Dendritic cell treated with granulocyte-macrophage colony-stimulating factor and Interleukin-4, amounts not matched to agents 40 ng/mL and 50 ng/mL, for 4 days (primary cell): ENCODE measurements around the gene SLC9A7.

ENCODE experiments used
- H3K27ac Mint-ChIP-seq: one replicate; pipeline ENCODE4 v1.8.0; 2022; ENCODE audit warnings: mild to moderate bottlenecking, mixed read lengths
- H3K27me3 Mint-ChIP-seq: one replicate; pipeline ENCODE4 v1.8.0; 2022; ENCODE audit warnings: mild to moderate bottlenecking, mixed read lengths
- H3K36me3 Mint-ChIP-seq: one replicate; pipeline ENCODE4 v1.8.0; 2022; ENCODE audit warnings: low read depth, mixed read lengths
- H3K4me1 Mint-ChIP-seq: one replicate; pipeline ENCODE4 v1.8.0; 2022; ENCODE audit warnings: low read depth, mixed read lengths
- H3K4me3 Mint-ChIP-seq: one replicate; pipeline ENCODE4 v1.8.0; 2022; ENCODE audit warnings: mild to moderate bottlenecking, moderate library complexity, mixed read lengths
- H3K9me3 Mint-ChIP-seq: one replicate; pipeline ENCODE4 v1.8.0; 2022; ENCODE audit warnings: mixed read lengths
- intact Hi-C: fragments of 100-400 bp; cut with micrococcal nuclease; formaldehyde crosslinking; loops from one replicate; pipeline ENCODE4 v1.15.0; 2022

Gene SLC9A7

DNA sequence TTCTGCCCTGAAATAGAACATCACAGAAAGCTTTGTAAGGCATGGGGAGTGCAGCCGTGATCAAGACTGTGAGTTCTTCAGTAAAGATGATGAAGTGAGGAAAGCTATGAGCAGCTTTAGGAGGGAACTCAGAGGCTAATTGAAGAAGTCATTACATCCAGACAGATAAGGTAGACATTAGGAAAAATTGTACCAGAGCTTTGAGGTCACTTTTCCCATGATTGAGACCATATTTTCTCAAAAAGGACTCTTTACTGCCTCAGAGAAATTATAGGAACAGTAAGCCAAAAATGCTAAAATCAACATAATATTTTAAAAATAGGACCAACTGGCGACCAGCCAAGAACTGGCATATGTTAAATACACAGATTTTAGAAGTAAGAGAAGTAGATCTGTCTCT lies 174.2 kb downstream of the SLC9A7 start:
- H3K27me3 Mint-ChIP-seq, result no peaks in the 10 kb centered on the region
- H3K27ac Mint-ChIP-seq, result no peak overlapping the region
- H3K36me3 Mint-ChIP-seq, result no peaks in the 10 kb centered on the region
- no peak overlapping the region for H3K4me3 Mint-ChIP-seq
- H3K9me3 Mint-ChIP-seq, result no peaks in the 10 kb centered on the region
- intact Hi-C loops, result no loop called here
- H3K4me1 Mint-ChIP-seq, result peaks cover 21% of the 10 kb centered on the region

DNA sequence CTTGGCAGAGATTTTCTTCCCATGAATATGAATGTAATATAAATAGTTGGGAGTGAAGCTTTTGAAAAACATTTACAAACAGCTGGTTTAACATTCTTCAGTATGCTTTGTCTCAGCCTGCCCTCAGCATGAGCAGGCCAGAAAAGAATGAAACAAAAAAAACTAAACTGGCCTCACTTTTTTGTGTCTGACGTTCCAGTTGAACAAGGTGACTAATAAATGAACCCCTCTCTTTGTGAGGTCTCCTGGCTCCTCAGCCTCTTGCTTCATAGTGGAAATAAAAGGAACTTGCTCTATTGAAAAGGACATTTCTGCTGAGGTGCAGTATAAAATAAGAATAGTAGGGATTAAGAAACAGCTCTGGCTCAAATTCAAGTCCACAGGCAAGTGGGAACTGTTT lies 176.0 kb downstream of the SLC9A7 start:
- no peak overlapping the region for H3K4me3 Mint-ChIP-seq
- peaks cover 7% of the 10 kb centered on the region for H3K36me3 Mint-ChIP-seq
- intact Hi-C loops, result no loop called here
- no peak overlapping the region for H3K27ac Mint-ChIP-seq
- no peaks in the 10 kb centered on the region for H3K27me3 Mint-ChIP-seq
- no peaks in the 10 kb centered on the region for H3K9me3 Mint-ChIP-seq
- peaks cover 29% of the 10 kb centered on the region for H3K4me1 Mint-ChIP-seq

- Mint-ChIP-seq H3K9me3 (no peaks in the 10 kb centered on the region), H3K4me3 (no peak overlapping the region), H3K27me3 (no peaks in the 10 kb centered on the region), H3K27ac (no peak overlapping the region), H3K4me1 (peaks cover 34% of the 10 kb centered on the region), H3K36me3 (peaks cover 10% of the 10 kb centered on the region)
- intact Hi-C loops, result no loop called here
Observed at GRCh38 chrX:46582325-46582724, 176.6 kb downstream of the SLC9A7 start.

DNA sequence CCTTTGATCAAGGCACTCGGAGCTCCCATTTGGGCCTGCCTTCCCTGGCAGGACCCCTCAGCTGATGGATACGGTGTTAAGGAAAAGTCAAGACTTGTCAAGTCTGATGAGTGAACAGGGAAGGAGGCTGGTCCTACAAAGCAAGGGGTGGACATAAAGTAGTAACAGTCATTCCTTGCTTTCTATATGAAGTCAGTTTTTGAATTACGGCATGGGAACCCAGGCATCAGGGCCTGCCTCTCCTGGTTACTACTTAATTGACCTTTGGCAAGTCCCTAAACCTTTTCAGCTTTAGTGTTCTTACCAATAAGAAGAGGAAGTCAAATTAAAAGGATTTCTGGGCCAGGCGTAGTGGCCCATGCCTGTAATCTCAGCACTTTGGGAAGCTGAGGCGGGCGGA lies 178.3 kb downstream of the SLC9A7 start:
- Mint-ChIP-seq H3K27me3 (no peaks in the 10 kb centered on the region), H3K36me3 (peaks cover 10% of the 10 kb centered on the region), H3K9me3 (no peaks in the 10 kb centered on the region), H3K27ac (no peak overlapping the region), H3K4me1 (peaks cover 39% of the 10 kb centered on the region), H3K4me3 (no peak overlapping the region)
- intact Hi-C loops, result no loop called here

DNA sequence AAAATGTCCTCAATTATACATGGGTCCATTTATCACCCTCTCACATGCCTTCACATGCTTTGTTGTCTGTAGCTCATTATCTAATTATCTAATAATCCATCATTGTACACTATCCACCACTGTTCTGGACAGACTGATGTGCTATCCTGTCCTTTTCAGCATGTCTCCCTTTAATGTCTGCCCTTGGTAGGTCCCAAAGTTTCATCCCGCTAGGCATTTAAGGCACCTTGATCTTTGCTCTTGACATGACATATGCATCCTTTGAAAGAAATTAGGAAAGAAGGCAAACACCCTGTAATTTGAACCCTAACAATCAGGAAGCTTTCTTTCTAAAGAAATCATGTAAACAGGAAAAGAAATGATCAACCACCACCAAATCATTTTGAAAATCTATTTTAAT lies 179.7 kb downstream of the SLC9A7 start:
- Mint-ChIP-seq H3K9me3 (no peaks in the 10 kb centered on the region), H3K36me3 (peaks cover 10% of the 10 kb centered on the region), H3K27me3 (peaks cover 2% of the 10 kb centered on the region), H3K27ac (no peak overlapping the region), H3K4me3 (no peak overlapping the region), H3K4me1 (peaks cover 43% of the 10 kb centered on the region)
- intact Hi-C loops, result loop anchor here (5.0 kb wide), 2 partner anchors 63 to 213 kb away; no protein-coding TSS in a partner anchor

GRCh38 chrX:46577221-46578005 lies 181.5 kb downstream of the SLC9A7 start:
- intact Hi-C loops, result loop anchor here (2.0 to 5.0 kb wide), 3 partner anchors 49 to 215 kb away; no protein-coding TSS in a partner anchor
- Mint-ChIP-seq H3K27me3 (peaks cover 2% of the 10 kb centered on the region), H3K4me3 (peak overlapping the region; percentile 45), H3K9me3 (no peaks in the 10 kb centered on the region), H3K4me1 (peaks cover 45% of the 10 kb centered on the region), H3K36me3 (peaks cover 10% of the 10 kb centered on the region), H3K27ac (peak overlapping the region; percentile 72)

GRCh38 chrX:46576458-46576857 lies 182.5 kb downstream of the SLC9A7 start:
- Mint-ChIP-seq H3K36me3 (peaks cover 10% of the 10 kb centered on the region), H3K27me3 (peaks cover 4% of the 10 kb centered on the region), H3K4me3 (peak overlapping the region; percentile 84), H3K4me1 (peaks cover 54% of the 10 kb centered on the region), H3K27ac (peak overlapping the region; percentile 72), H3K9me3 (no peaks in the 10 kb centered on the region)
- intact Hi-C loops, result loop anchor here (2.0 to 5.0 kb wide), 3 partner anchors 50 to 216 kb away; no protein-coding TSS in a partner anchor

DNA sequence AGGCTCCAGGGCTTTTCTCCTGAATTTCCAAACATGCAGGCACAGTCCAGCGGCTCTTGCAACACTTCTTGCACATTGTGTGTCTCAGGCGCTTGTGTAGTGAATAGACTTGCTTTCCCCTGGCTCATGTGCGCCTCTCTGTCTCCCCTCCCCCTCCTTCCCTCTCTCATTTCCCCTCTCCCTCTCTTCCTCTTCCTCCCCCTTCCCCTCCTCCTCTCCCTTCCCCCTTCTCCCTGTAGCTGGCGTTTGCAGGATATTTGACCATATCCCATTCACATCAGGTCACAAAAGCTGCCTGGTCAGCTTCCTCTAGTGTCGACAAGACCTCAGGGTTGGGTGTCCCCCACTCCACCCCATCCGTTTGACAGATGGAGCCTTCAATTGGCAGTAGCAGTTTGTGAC lies 182.9 kb downstream of the SLC9A7 start:
- Mint-ChIP-seq H3K4me3 (peak overlapping the region; percentile 84), H3K27me3 (peaks cover 4% of the 10 kb centered on the region), H3K36me3 (peaks cover 10% of the 10 kb centered on the region), H3K9me3 (no peaks in the 10 kb centered on the region), H3K4me1 (peaks cover 54% of the 10 kb centered on the region), H3K27ac (peak overlapping the region; percentile 72)
- intact Hi-C loops, result loop anchor here (2.0 to 5.0 kb wide), 3 partner anchors 51 to 216 kb away; no protein-coding TSS in a partner anchor

GRCh38 chrX:46575586-46575985 lies 183.3 kb downstream of the SLC9A7 start:
- Mint-ChIP-seq H3K36me3 (peaks cover 10% of the 10 kb centered on the region), H3K4me1 (peaks cover 54% of the 10 kb centered on the region), H3K27me3 (peaks cover 4% of the 10 kb centered on the region), H3K4me3 (peak overlapping the region; percentile 84), H3K27ac (peak overlapping the region; percentile 48), H3K9me3 (no peaks in the 10 kb centered on the region)
- intact Hi-C loops, result loop anchor here (5.0 kb wide), 2 partner anchors 67 to 217 kb away; no protein-coding TSS in a partner anchor

GRCh38 chrX:46574774-46575381 lies 184.0 kb downstream of the SLC9A7 start:
- intact Hi-C loops, result loop anchor here (5.0 kb wide), 2 partner anchors 67 to 217 kb away; no protein-coding TSS in a partner anchor
- Mint-ChIP-seq H3K27me3 (peaks cover 4% of the 10 kb centered on the region), H3K36me3 (peaks cover 10% of the 10 kb centered on the region), H3K4me3 (peak overlapping the region; percentile 84), H3K27ac (peak overlapping the region; percentile 48), H3K9me3 (no peaks in the 10 kb centered on the region), H3K4me1 (peaks cover 54% of the 10 kb centered on the region)

- peak overlapping the region; percentile 75 for H3K27ac Mint-ChIP-seq
- intact Hi-C loops, result no loop called here
- peaks cover 4% of the 10 kb centered on the region for H3K27me3 Mint-ChIP-seq
Observed at GRCh38 chrX:46573892-46574773, 184.8 kb downstream of the SLC9A7 start.

DNA sequence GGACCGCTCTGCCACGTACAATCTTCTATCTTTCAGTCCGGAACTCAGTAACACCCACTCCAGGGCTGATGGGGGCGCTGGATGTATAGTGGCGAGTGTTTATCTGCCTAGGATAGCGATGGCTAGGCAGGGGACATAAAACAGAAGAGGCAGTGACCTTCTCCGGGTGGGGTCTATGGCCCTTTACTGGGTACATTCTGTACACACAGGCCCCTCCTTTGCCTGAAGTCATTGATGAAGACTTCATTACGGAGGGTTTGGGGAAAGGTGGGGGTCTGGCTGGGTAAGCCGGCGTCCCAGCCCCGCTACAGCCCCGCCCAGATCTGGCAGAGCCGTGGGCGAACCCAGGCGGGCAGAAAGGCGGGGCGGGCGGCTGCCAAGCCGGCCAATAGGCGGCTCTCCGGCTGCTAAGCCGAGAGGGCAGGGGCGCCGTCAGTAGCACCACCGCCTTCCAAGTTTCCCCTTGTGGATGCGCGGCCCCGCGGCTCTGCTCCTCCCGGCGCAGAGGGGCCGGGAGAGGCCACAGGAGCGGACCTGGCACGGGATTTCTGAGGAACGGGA lies 185.5 kb downstream of the SLC9A7 start, which contains the start of gene CHST7:
Gene CHST7, plus strand, starts transcription at position 435 of the 561 bp plus-strand sequence. CDS start 167 bp downstream, outside the sequence.
- Mint-ChIP-seq H3K27me3 (peaks cover 4% of the 10 kb centered on the region), H3K27ac (peak within 1 kb of the TSS; percentile 75), H3K4me1 (peaks cover 46% of the 10 kb centered on the region), H3K4me3 (peak within 1 kb of the TSS; percentile 84), H3K9me3 (no peaks in the 10 kb centered on the region), H3K36me3 (peaks cover 8% of the 10 kb centered on the region)
- intact Hi-C loops, result no loop called here

More at GRCh38 chrX:46573892-46574773, 184.8 kb downstream of the SLC9A7 start:
- no peaks in the 10 kb centered on the region for H3K9me3 Mint-ChIP-seq
- peaks cover 50% of the 10 kb centered on the region for H3K4me1 Mint-ChIP-seq
- H3K4me3 Mint-ChIP-seq, result peak overlapping the region; percentile 84
- peaks cover 10% of the 10 kb centered on the region for H3K36me3 Mint-ChIP-seq

- no peak overlapping the region for H3K4me3 Mint-ChIP-seq
- H3K9me3 Mint-ChIP-seq, result no peaks in the 10 kb centered on the region
- no peaks in the 10 kb centered on the region for H3K36me3 Mint-ChIP-seq
- intact Hi-C loops, result no loop called here
- peak overlapping the region; percentile 35 for H3K27ac Mint-ChIP-seq
- peaks cover 36% of the 10 kb centered on the region for H3K4me1 Mint-ChIP-seq
- peaks cover 4% of the 10 kb centered on the region for H3K27me3 Mint-ChIP-seq
Observed at GRCh38 chrX:46572340-46572936, 186.5 kb downstream of the SLC9A7 start.
